IMR-90 (cell line): ENCODE results near the gene PSD2. TPM values are rescaled to one million over a fixed set of nuclear protein-coding genes. Genes with fewer than 3 reads are reported as not detected.

Experiments used
- ATAC-seq: fragments of 200-7000 bp; cut with Tn5 transposase; 2 replicates; pipeline ENCODE4 v1.9.1; 2020; ENCODE audit warnings: low read depth, mild to moderate bottlenecking, moderate library complexity
- BruUV-seq: library from RNA; stranded (reverse); fragments of 400-500 nt; replicated peaks from 2 replicates; lab custom pipeline; 2021; lab: Mats Ljungman, UMichigan
- CTCF ChIA-PET: fragments of 300-600 bp; formaldehyde crosslinking; extraction: SDS; loops from one replicate; lab custom pipeline; 2021; ENCODE audit warnings: antibody characterized with exemption; lab: Yijun Ruan, JAX
- POLR2A ChIA-PET: fragments of 300-600 bp; sonication (Branson Sonifier 250); formaldehyde crosslinking; loops from one replicate; lab custom pipeline; 2022; ENCODE audit warnings: antibody characterized with exemption; ENCODE audit not compliant: unreplicated experiment; lab: Charles Lee
- DNase-seq: peaks from one replicate; pipeline ENCODE4 v3.0.0; 2013
- H2AFZ ChIP-seq: replicated peaks from 2 replicates; pipeline ENCODE3; 2013; ENCODE audit warnings: low read length, mild to moderate bottlenecking; ENCODE audit not compliant: poor library complexity
- H2AK5ac ChIP-seq: 2 replicates; pipeline ENCODE4 v1.6.1; 2013; ENCODE audit warnings: low read depth, low read length, inconsistent platforms
- H2AK9ac ChIP-seq: replicated peaks from 2 replicates; pipeline ENCODE3; 2013; ENCODE audit warnings: mild to moderate bottlenecking, low read depth, low read length, moderate library complexity; ENCODE audit not compliant: poor library complexity
- H2BK120ac ChIP-seq: 2 replicates; pipeline ENCODE4 v1.6.1; 2013; ENCODE audit warnings: low read depth, low read length, inconsistent platforms
- H2BK15ac ChIP-seq: 3 replicates; pipeline ENCODE4 v1.6.1; 2013; ENCODE audit warnings: low read depth, low read length, inconsistent platforms
- H2BK20ac ChIP-seq: 2 replicates; pipeline ENCODE4 v1.6.1; 2013; ENCODE audit warnings: low read depth, mild to moderate bottlenecking, inconsistent platforms, low read length, moderate library complexity
- H2BK5ac ChIP-seq: 2 replicates; pipeline ENCODE4 v1.6.1; 2013; ENCODE audit warnings: mild to moderate bottlenecking, low read depth, low read length, inconsistent platforms; ENCODE audit not compliant: poor library complexity, severe bottlenecking
- H3K14ac ChIP-seq: replicated peaks from 2 replicates; pipeline ENCODE4 v1.6.1; 2013; ENCODE audit warnings: low read depth, low read length, inconsistent platforms
- H3K18ac ChIP-seq: 2 replicates; pipeline ENCODE4 v1.6.1; 2013; ENCODE audit warnings: low read depth, low read length, control low read depth
- H3K23ac ChIP-seq: 2 replicates; pipeline ENCODE4 v1.6.1; 2013; ENCODE audit warnings: low read depth, low read length, inconsistent platforms
- H3K27ac ChIP-seq: 2 replicates; pipeline ENCODE4 v1.5.1; 2013; ENCODE audit warnings: mild to moderate bottlenecking, control low read depth, low read length; ENCODE audit not compliant: insufficient read depth
- H3K27me3 ChIP-seq: 2 replicates; pipeline ENCODE4 v1.6.1; 2013; ENCODE audit warnings: low read length; ENCODE audit not compliant: control insufficient read depth, insufficient read depth
- H3K36me3 ChIP-seq: 2 replicates; pipeline ENCODE4 v1.6.1; 2013; ENCODE audit warnings: low read length, mixed read lengths; ENCODE audit not compliant: control insufficient read depth, insufficient read depth
- H3K4ac ChIP-seq: 2 replicates; pipeline ENCODE4 v1.6.1; 2013; ENCODE audit warnings: low read depth, low read length, inconsistent platforms
- H3K4me1 ChIP-seq: 2 replicates; pipeline ENCODE4 v1.6.1; 2013; ENCODE audit warnings: low read length, mixed read lengths; ENCODE audit not compliant: control insufficient read depth, insufficient read depth
- H3K4me2 ChIP-seq: 2 replicates; pipeline ENCODE4 v1.6.1; 2013; ENCODE audit warnings: low read depth, mild to moderate bottlenecking, control low read depth, low read length, moderate library complexity
- H3K4me3 ChIP-seq: 2 replicates; pipeline ENCODE4 v1.5.1; 2013; ENCODE audit warnings: low read depth, mild to moderate bottlenecking, control low read depth, low read length, moderate library complexity; ENCODE audit not compliant: insufficient read depth
- H3K56ac ChIP-seq: 2 replicates; pipeline ENCODE4 v1.6.1; 2013; ENCODE audit warnings: low read length, inconsistent platforms; ENCODE audit not compliant: insufficient read depth; ENCODE audit errors: extremely low read depth
- H3K79me1 ChIP-seq, 2 experiments: 2 replicates each; pipeline ENCODE4 v1.6.1; 2013; ENCODE audit warnings: low read length in 2 of 2, inconsistent platforms in 1 of 2, low read depth in 1 of 2
- H3K9ac ChIP-seq: 2 replicates; pipeline ENCODE4 v1.6.1; 2013; ENCODE audit warnings: low read depth, low read length, control low read depth
- H3K9me1 ChIP-seq: 2 replicates; pipeline ENCODE4 v1.6.1; 2013; ENCODE audit warnings: low read length, inconsistent platforms; ENCODE audit not compliant: insufficient read depth
- H3K9me3 ChIP-seq: 2 replicates; pipeline ENCODE4 v1.6.1; 2013; ENCODE audit warnings: low read length; ENCODE audit not compliant: control insufficient read depth, insufficient read depth
- H4K20me1 ChIP-seq: 2 replicates; pipeline ENCODE4 v1.6.1; 2013; ENCODE audit warnings: low read length, inconsistent platforms; ENCODE audit not compliant: insufficient read depth
- H4K5ac ChIP-seq: 2 replicates; pipeline ENCODE4 v1.6.1; 2013; ENCODE audit warnings: mild to moderate bottlenecking, low read depth, low read length, control low read depth
- H4K8ac ChIP-seq, 2 experiments: 2 replicates each; pipeline ENCODE4 v1.6.1; 2013; ENCODE audit warnings: low read depth in 2 of 2, low read length in 2 of 2, control low read depth in 1 of 2, inconsistent platforms in 1 of 2
- H4K91ac ChIP-seq: 2 replicates; pipeline ENCODE4 v1.6.1; 2013; ENCODE audit warnings: low read depth, low read length, inconsistent platforms; ENCODE audit not compliant: insufficient read depth
- BHLHE40 ChIP-seq: fragments of 150-350 bp; IDR thresholded peaks from 2 replicates; pipeline ENCODE4 v1.6.1; 2016; ENCODE audit warnings: mild to moderate bottlenecking, low read depth, low read length
- RAD21 ChIP-seq: IDR thresholded peaks from 2 replicates; pipeline ENCODE4 v1.6.1; 2012; ENCODE audit warnings: low read length, improper control_type of control experiment
- WGBS, 2 experiments: methylation state at CpG; one replicate each; pipeline versions ENCODE4 v1.1.5 to v1.1.7; 2013; ENCODE audit warnings: missing lambda C conversion rate in 2 of 2; ENCODE audit not compliant: insufficient read length in 1 of 2; ENCODE audit errors: extremely low coverage in 2 of 2; 5-methylcytosine and 5-hydroxymethylcytosine counted together
- dilution Hi-C: fragments of 300-500 bp; cut with HindIII; formaldehyde crosslinking; loops from one replicate; pipeline ENCODE4 v1.14.3; 2018; ENCODE audit warnings: low sequenced_read_pairs; ENCODE audit not compliant: unreplicated experiment
- in situ Hi-C: fragments of 300-500 bp; cut with MboI; formaldehyde crosslinking; loops from 3 replicates; pipeline ENCODE4 v1.14.3; 2019; ENCODE audit warnings: low sequenced_read_pairs, inconsistent platforms, mixed read lengths
- intact Hi-C: fragments of 100-400 bp; cut with micrococcal nuclease; formaldehyde crosslinking; loops from 2 replicates; pipeline ENCODE4 v1.10.0; 2022
- polyA plus RNA-seq, 3 experiments: library from polyadenylated mRNA; depleted of rRNA; stranded (reverse); fragments of >200 nt; gene quantifications; 2 replicates each; pipeline ENCODE4 v1.2.3, GENCODE V29; 2012; ENCODE audit warnings: low replicate concordance in 1 of 3
- total RNA-seq: library from RNA; depleted of rRNA; stranded (reverse); fragments of >200 nt; gene quantifications from 2 replicates; pipeline ENCODE4 v1.2.3, GENCODE V29; 2012

The PSD2 gene
- total and polyA plus RNA-seq, 2 of the 4 experiments (the other 2 are of a cell fraction), result 0.05 TPM; not detected in 1

- H4K91ac ChIP-seq, result no peak overlapping the region
- no peak overlapping the region for H2BK15ac ChIP-seq
- no peak overlapping the region for H3K4me3 ChIP-seq
- H2AFZ ChIP-seq, result no peak overlapping the region
- no peaks in the 10 kb centered on the region for H3K4me1 ChIP-seq
- dilution Hi-C loops, result no loop called here
- no peaks in the 10 kb centered on the region for H3K79me1 ChIP-seq
- H2BK20ac ChIP-seq, result no peak overlapping the region
- no peak overlapping the region for H2AK9ac ChIP-seq
- TF ChIP-seq RAD21, result no peak
- TF ChIP-seq BHLHE40, result no peak
- no peak overlapping the region for H4K8ac ChIP-seq
- intact Hi-C loops, result no loop called here
- H2AK5ac ChIP-seq, result no peak overlapping the region
- no peak overlapping the region for H2BK5ac ChIP-seq
- no peak overlapping the region for H4K5ac ChIP-seq
- no peak overlapping the region for H3K27ac ChIP-seq
- H3K27me3 ChIP-seq, result peaks cover 61% of the 10 kb centered on the region
- H3K9me1 ChIP-seq, result 0 out of 2 replicates have a peak, but pooled peaks cover 4% of the 10 kb centered on the region
- BruUV-seq, result no TSS peak
- H3K4ac ChIP-seq, result no peak overlapping the region
- H3K56ac ChIP-seq, result no peak overlapping the region
- POLR2A ChIA-PET, result no interaction called here
- H2BK120ac ChIP-seq, result no peak overlapping the region
- in situ Hi-C loops, result no loop called here
- no peak overlapping the region for H3K9ac ChIP-seq
- no peak overlapping the region for H3K14ac ChIP-seq
- DNase-seq, result no peak
- no peaks in the 10 kb centered on the region for H3K9me3 ChIP-seq
- H4K20me1 ChIP-seq, result no peaks in the 10 kb centered on the region
- H3K23ac ChIP-seq, result no peak overlapping the region
- ATAC-seq, result no peak
- WGBS, 2 experiments, result no CpG with 5 or more reads among the region's 8 CpGs
- no peaks in the 10 kb centered on the region for H3K36me3 ChIP-seq
- CTCF ChIA-PET, result no interaction called here
- H3K4me2 ChIP-seq, result no peak overlapping the region
- H3K18ac ChIP-seq, result no peak overlapping the region
Measured at GRCh38 chr5:139855451-139855850, 59.8 kb downstream of the PSD2 start.
